HCT116 (cell line): ENCODE measurements around the gene ZEB1. TPM values are rescaled to one million over a fixed set of nuclear protein-coding genes. Genes with fewer than 3 reads are reported as not detected.

Source experiments
- ATAC-seq: fragments of 200-7000 bp; cut with Tn5 transposase; 2 replicates; pipeline ENCODE4 v1.9.1; 2020; ENCODE audit warnings: mild to moderate bottlenecking, moderate library complexity
- BruUV-seq: library from RNA; stranded (reverse); fragments of 400-500 nt; replicated peaks from 2 replicates; lab custom pipeline; 2021; lab: Mats Ljungman, UMichigan
- CTCF ChIA-PET: fragments of 300-600 bp; sonication (Branson Sonifier 250); formaldehyde crosslinking; loops from one replicate; lab custom pipeline; 2021; ENCODE audit warnings: antibody characterized with exemption; lab: Charles Lee
- POLR2A ChIA-PET: fragments of 300-600, 350-600 bp; sonication (Branson Sonifier 250); formaldehyde crosslinking; loops from one replicate; lab custom pipeline; 2021; ENCODE audit warnings: antibody characterized with exemption; lab: Charles Lee
- RAD21 ChIA-PET, 2 experiments: fragments of 300-600 bp; sonication (Branson Sonifier 250); formaldehyde crosslinking; loops; one replicate each; lab custom pipeline; 2023; ENCODE audit warnings: low total read pairs in 2 of 2; ENCODE audit not compliant: uncharacterized antibody in 2 of 2, unreplicated experiment in 2 of 2, low non-redundant PET in 1 of 2; lab: Charles Lee
- DNase-seq: peaks from one replicate; pipeline ENCODE4 v3.0.0-alpha.2; 2010; ENCODE audit warnings: low read depth, low spot score
- H2AFZ ChIP-seq: fragments of 200-600 bp; shearing (Covaris generic), sonication (generic); 2 replicates; pipeline ENCODE4 v1.6.1; 2017; ENCODE audit warnings: low read depth, mixed run types, mixed read lengths, antibody characterized with exemption, low read length; ENCODE audit not compliant: poor library complexity, severe bottlenecking
- H3K27ac ChIP-seq: 2 replicates; pipeline ENCODE4 v1.5.1; 2012; ENCODE audit warnings: low read depth, low read length
- H3K27me3 ChIP-seq: fragments of 200-600 bp; sonication (generic); 2 replicates; pipeline ENCODE4 v1.6.1; 2016; ENCODE audit warnings: mixed run types, low read length, mixed read lengths; ENCODE audit not compliant: insufficient read depth
- H3K36me3 ChIP-seq, 2 experiments: fragments of 200-500 bp in 1 of 2; fragments of 200-600 bp in 1 of 2; sonication (Bioruptor generic) in 1 of 2; sonication (generic) in 1 of 2; 2 replicates each; pipeline versions ENCODE4 v1.5.1 to v1.6.1; 2014 to 2016; ENCODE audit warnings: low read length in 2 of 2, inconsistent platforms in 1 of 2, mixed read lengths in 1 of 2, mixed run types in 1 of 2; ENCODE audit not compliant: insufficient read depth in 2 of 2, control insufficient read depth in 1 of 2
- H3K4me1 ChIP-seq, 2 experiments: fragments of 200-600 bp in 1 of 2; sonication (generic) in 1 of 2; 2 replicates each; pipeline versions ENCODE4 v1.5.1 to v1.6.1; 2012 to 2017; ENCODE audit warnings: low read length in 2 of 2, inconsistent platforms in 1 of 2, mild to moderate bottlenecking in 1 of 2, mixed read lengths in 1 of 2, mixed run types in 1 of 2, moderate library complexity in 1 of 2; ENCODE audit not compliant: insufficient read depth in 2 of 2, control insufficient read depth in 1 of 2
- H3K4me2 ChIP-seq: fragments of 200-600 bp; sonication (generic); 2 replicates; pipeline ENCODE4 v1.6.1; 2017; ENCODE audit warnings: mixed run types, low read length, mixed read lengths
- H3K4me3 ChIP-seq, 2 experiments: fragments of 200-600 bp in 1 of 2; sonication (generic) in 1 of 2; replicated peaks in 1 of 2; 2 replicates each; pipeline ENCODE4 v1.5.1; 2011 to 2016; ENCODE audit warnings: low read length in 2 of 2, control low read depth in 1 of 2, low read depth in 1 of 2, mild to moderate bottlenecking in 1 of 2, mixed read lengths in 1 of 2, mixed run types in 1 of 2
- H3K79me2 ChIP-seq: fragments of 200-600 bp; sonication (generic); 2 replicates; pipeline ENCODE4 v1.6.1; 2017; ENCODE audit warnings: mild to moderate bottlenecking, mixed run types, low read length, moderate library complexity, mixed read lengths; ENCODE audit not compliant: insufficient read depth
- H3K9ac ChIP-seq: fragments of 200-600 bp; sonication (generic); 2 replicates; pipeline ENCODE4 v1.6.1; 2016; ENCODE audit warnings: low read length, mixed read lengths
- H3K9me2 ChIP-seq: fragments of 200-600 bp; sonication (generic), shearing (Covaris generic); 2 replicates; pipeline ENCODE4 v1.6.1; 2017; ENCODE audit warnings: mixed run types, mild to moderate bottlenecking, moderate library complexity; ENCODE audit not compliant: insufficient read depth
- H3K9me3 ChIP-seq, 2 experiments: fragments of 200-500 bp in 1 of 2; fragments of 200-600 bp in 1 of 2; sonication (Bioruptor generic) in 1 of 2; sonication (generic) in 1 of 2; 2 replicates each; pipeline ENCODE4 v1.6.1; 2014 to 2017; ENCODE audit warnings: low read length in 2 of 2, mixed read lengths in 2 of 2, inconsistent platforms in 1 of 2, low read depth in 1 of 2, mild to moderate bottlenecking in 1 of 2, mixed run types in 1 of 2, moderate library complexity in 1 of 2; ENCODE audit not compliant: control insufficient read depth in 1 of 2, insufficient read depth in 1 of 2
- H4K20me1 ChIP-seq: fragments of 200-600 bp; sonication (generic), shearing (Covaris generic); 2 replicates; pipeline ENCODE4 v1.6.1; 2017; ENCODE audit warnings: mixed run types, mild to moderate bottlenecking, moderate library complexity; ENCODE audit not compliant: insufficient read depth
- ATF3 ChIP-seq: IDR thresholded peaks from 2 replicates; pipeline ENCODE4 v1.6.1; 2012
- CEBPB ChIP-seq: IDR thresholded peaks from 2 replicates; pipeline ENCODE4 v1.6.1; 2012; ENCODE audit warnings: low read depth
- ELF1 ChIP-seq: IDR thresholded peaks from 2 replicates; pipeline ENCODE4 v1.6.1; 2012; ENCODE audit warnings: low read depth, borderline replicate concordance
- EZH2 ChIP-seq: fragments of 200-600 bp; sonication (generic); IDR thresholded peaks from 2 replicates; pipeline ENCODE4 v1.6.1; 2017; ENCODE audit warnings: antibody characterized with exemption, mixed run types
- EZH2phosphoT487 ChIP-seq: fragments of 200-600 bp; IDR thresholded peaks from 2 replicates; pipeline ENCODE4 v1.6.1; 2018; ENCODE audit warnings: antibody characterized with exemption, borderline replicate concordance
- FOSL1 ChIP-seq: IDR thresholded peaks from 2 replicates; pipeline ENCODE4 v1.6.1; 2012; ENCODE audit warnings: low read depth
- JUND ChIP-seq: IDR thresholded peaks from 2 replicates; pipeline ENCODE4 v1.6.1; 2012
- POLR2A ChIP-seq: IDR thresholded peaks from 2 replicates; pipeline ENCODE4 v1.7.0; 2011; ENCODE audit warnings: borderline replicate concordance; ENCODE audit not compliant: insufficient read depth, insufficient read length; ENCODE audit errors: extremely low read depth
- POLR2AphosphoS5 ChIP-seq: IDR thresholded peaks from 2 replicates; pipeline ENCODE4 v1.6.1; 2011; ENCODE audit warnings: mild to moderate bottlenecking, low read depth, low read length, moderate library complexity
- RAD21 ChIP-seq: IDR thresholded peaks from 2 replicates; pipeline ENCODE4 v1.6.1; 2012; ENCODE audit warnings: low read depth, mild to moderate bottlenecking
- SIN3A ChIP-seq: IDR thresholded peaks from 2 replicates; pipeline ENCODE4 v1.6.1; 2012; ENCODE audit warnings: low read depth
- SP1 ChIP-seq: IDR thresholded peaks from 2 replicates; pipeline ENCODE4 v1.6.1; 2012; ENCODE audit warnings: low read depth
- SRF ChIP-seq: IDR thresholded peaks from 2 replicates; pipeline ENCODE4 v1.6.1; 2012; ENCODE audit warnings: low read depth
- TCF7L2 ChIP-seq: IDR thresholded peaks from 2 replicates; pipeline ENCODE4 v1.7.0; 2011; ENCODE audit warnings: borderline replicate concordance, inconsistent platforms; ENCODE audit not compliant: insufficient read depth, insufficient read length; ENCODE audit errors: extremely low read depth
- YY1 ChIP-seq: IDR thresholded peaks from 2 replicates; pipeline ENCODE4 v1.6.1; 2011; ENCODE audit warnings: low read length, low read depth, moderate library complexity, mild to moderate bottlenecking; ENCODE audit not compliant: insufficient replicate concordance; ENCODE audit errors: extremely low read depth
- ZNF274 ChIP-seq: fragments of 200-500 bp; sonication (Bioruptor generic); IDR thresholded peaks from 2 replicates; pipeline ENCODE4 v1.6.1; 2014; ENCODE audit warnings: mild to moderate bottlenecking, low read depth, low read length, inconsistent platforms
- intact Hi-C: fragments of 100-400 bp; cut with micrococcal nuclease; formaldehyde crosslinking; loops from 2 replicates; pipeline ENCODE4 v1.10.0; 2022
- total RNA-seq: library from RNA; stranded (reverse); gene quantifications from one replicate; pipeline ENCODE4 v1.2.1, GENCODE V29; 2021; ENCODE audit not compliant: unreplicated experiment
- TF ChIP-seq, protein P1 (sequence below): IDR thresholded peaks from 2 replicates; pipeline ENCODE4 v1.6.1; 2012; ENCODE audit warnings: low read depth

The ZEB1 gene
- total RNA-seq, 1 experiment from 2014 or later: 3.4 TPM

DNA sequence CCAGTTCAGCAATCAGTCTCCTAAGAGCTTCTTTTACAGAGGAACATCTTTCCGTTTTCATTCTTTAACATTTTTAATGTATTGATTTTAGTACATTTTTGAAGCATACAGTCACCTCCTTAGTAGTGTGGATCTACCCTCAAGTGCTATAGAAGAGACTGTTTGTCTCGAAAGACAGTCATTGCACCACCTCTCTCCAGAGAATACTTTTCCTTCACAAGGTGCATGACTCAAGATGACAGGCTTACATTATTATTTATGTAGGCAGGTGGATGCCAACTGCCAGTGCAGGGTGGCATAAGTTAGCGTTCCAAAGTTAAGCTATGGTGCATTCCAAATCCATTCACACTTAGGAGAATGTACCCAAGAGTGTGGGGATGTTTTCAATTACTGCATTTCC lies 71.8 kb downstream of the ZEB1 start:
- H3K4me2 ChIP-seq: no peak overlapping the region
- ChIA-PET CTCF (no interaction called here), POLR2A (no interaction called here), RAD21 (no interaction called here)
- H3K4me1 ChIP-seq: no peaks in the 10 kb centered on the region
- H3K9ac ChIP-seq: no peak overlapping the region
- TF ChIP-seq ZNF274 (no peak), CEBPB (no peak), SIN3A (no peak), SRF (no peak), TCF7L2 (no peak), ELF1 (no peak), EZH2 (no peak), YY1 (no peak), EZH2phosphoT487 (no peak), POLR2A (no peak), RAD21 (no peak), SP1 (no peak), POLR2AphosphoS5 (no peak), FOSL1 (no peak), JUND (no peak), ATF3 (no peak)
- TF ChIP-seq, protein P1, sequence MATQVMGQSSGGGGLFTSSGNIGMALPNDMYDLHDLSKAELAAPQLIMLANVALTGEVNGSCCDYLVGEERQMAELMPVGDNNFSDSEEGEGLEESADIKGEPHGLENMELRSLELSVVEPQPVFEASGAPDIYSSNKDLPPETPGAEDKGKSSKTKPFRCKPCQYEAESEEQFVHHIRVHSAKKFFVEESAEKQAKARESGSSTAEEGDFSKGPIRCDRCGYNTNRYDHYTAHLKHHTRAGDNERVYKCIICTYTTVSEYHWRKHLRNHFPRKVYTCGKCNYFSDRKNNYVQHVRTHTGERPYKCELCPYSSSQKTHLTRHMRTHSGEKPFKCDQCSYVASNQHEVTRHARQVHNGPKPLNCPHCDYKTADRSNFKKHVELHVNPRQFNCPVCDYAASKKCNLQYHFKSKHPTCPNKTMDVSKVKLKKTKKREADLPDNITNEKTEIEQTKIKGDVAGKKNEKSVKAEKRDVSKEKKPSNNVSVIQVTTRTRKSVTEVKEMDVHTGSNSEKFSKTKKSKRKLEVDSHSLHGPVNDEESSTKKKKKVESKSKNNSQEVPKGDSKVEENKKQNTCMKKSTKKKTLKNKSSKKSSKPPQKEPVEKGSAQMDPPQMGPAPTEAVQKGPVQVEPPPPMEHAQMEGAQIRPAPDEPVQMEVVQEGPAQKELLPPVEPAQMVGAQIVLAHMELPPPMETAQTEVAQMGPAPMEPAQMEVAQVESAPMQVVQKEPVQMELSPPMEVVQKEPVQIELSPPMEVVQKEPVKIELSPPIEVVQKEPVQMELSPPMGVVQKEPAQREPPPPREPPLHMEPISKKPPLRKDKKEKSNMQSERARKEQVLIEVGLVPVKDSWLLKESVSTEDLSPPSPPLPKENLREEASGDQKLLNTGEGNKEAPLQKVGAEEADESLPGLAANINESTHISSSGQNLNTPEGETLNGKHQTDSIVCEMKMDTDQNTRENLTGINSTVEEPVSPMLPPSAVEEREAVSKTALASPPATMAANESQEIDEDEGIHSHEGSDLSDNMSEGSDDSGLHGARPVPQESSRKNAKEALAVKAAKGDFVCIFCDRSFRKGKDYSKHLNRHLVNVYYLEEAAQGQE: no peak
- no peaks in the 10 kb centered on the region; the same call in 1 of the 2 replicates for H4K20me1 ChIP-seq
- DNase-seq (no peak), ATAC-seq (no peak)
- H2AFZ ChIP-seq: no peak overlapping the region
- H3K4me3 ChIP-seq: no peak overlapping the region
- no peaks in the 10 kb centered on the region for H3K9me3 ChIP-seq
- no peaks in the 10 kb centered on the region for H3K79me2 ChIP-seq
- no peaks in the 10 kb centered on the region for H3K9me2 ChIP-seq
- no peaks in the 10 kb centered on the region for H3K36me3 ChIP-seq
- no peaks in the 10 kb centered on the region for H3K27me3 ChIP-seq
- intact Hi-C loops: no loop called here
- BruUV-seq: no TSS peak
- no peak overlapping the region for H3K27ac ChIP-seq
